ENCODE measurements around the gene OCA2.
"Not testable (repeated sequence)": the region's sequence is repeated elsewhere in the genome, so short reads cannot be mapped to it uniquely, and the experiment has no call there.

The OCA2 gene

GRCh38 chr15:27967541-27967940 is 131.6 kb downstream of the OCA2 start:
- no peak for DNase-seq (ENCODE audit: extremely low read depth, low read depth)
- no peak for TF ChIP-seq CTCF (IDR thresholded peaks at IDR 0.05; ENCODE audit: low read depth, low read length)

- no peak for DNase-seq (ENCODE audit: extremely low read depth, low read depth)
- TF ChIP-seq CTCF (IDR thresholded peaks at IDR 0.05; ENCODE audit: low read depth, low read length) = no peak
These were observed 133.6 kb downstream of the OCA2 start for GRCh38 chr15:27965546-27965945.

- TF ChIP-seq CTCF (IDR thresholded peaks at IDR 0.05; ENCODE audit: low read depth, low read length) = no peak
- DNase-seq (ENCODE audit: extremely low read depth, low read depth) = no peak
These were observed 137.3 kb downstream of the OCA2 start for GRCh38 chr15:27961801-27962200.

GRCh38 chr15:27958911-27959578 is 140.1 kb downstream of the OCA2 start:
- no peak for DNase-seq (ENCODE audit: extremely low read depth, low read depth)
- no peak for TF ChIP-seq CTCF (IDR thresholded peaks at IDR 0.05; ENCODE audit: low read depth, low read length)

GRCh38 chr15:27956285-27956684 is 142.8 kb downstream of the OCA2 start:
- TF ChIP-seq CTCF (IDR thresholded peaks at IDR 0.05; ENCODE audit: low read depth, low read length) = no peak
- no peak for DNase-seq (ENCODE audit: extremely low read depth, low read depth)

GRCh38 chr15:27955087-27955486 is 144.0 kb downstream of the OCA2 start:
- no peak for DNase-seq (ENCODE audit: extremely low read depth, low read depth)
- TF ChIP-seq CTCF (IDR thresholded peaks at IDR 0.05; ENCODE audit: low read depth, low read length) = no peak

- not testable (repeated sequence) for DNase-seq (ENCODE audit: extremely low read depth, low read depth)
These were observed 146.5 kb downstream of the OCA2 start for GRCh38 chr15:27952593-27952992.
